HG02623 (cell line): ENCODE measurements around the gene PON2.

ENCODE experiments used
- ATAC-seq: cut with Tn5 transposase; IDR thresholded peaks from one replicate; pipeline ENCODE4 v1.9.1; 2021; ENCODE audit warnings: moderate library complexity; ENCODE audit not compliant: unreplicated experiment

Gene PON2

GRCh38 chr7:95446618-95447017, 11.8 kb upstream of the PON2 start:
- ATAC-seq: no peak

- ATAC-seq: no peak
These were observed 10.0 kb upstream of the PON2 start for GRCh38 chr7:95444796-95445195.

GRCh38 chr7:95441042-95441823, 6.4 kb upstream of the PON2 start:
- ATAC-seq: no peak

- no peak for ATAC-seq
These were observed 5.7 kb upstream of the PON2 start for GRCh38 chr7:95440394-95441038.

- no peak for ATAC-seq
These were observed 1.6 kb upstream of the PON2 start for GRCh38 chr7:95436407-95436806.

GRCh38 chr7:95435422-95435780, 573 bp upstream of the PON2 start:
- ATAC-seq: no peak

GRCh38 chr7:95433952-95434556, 774 bp downstream of the PON2 start:
- ATAC-seq: no peak

- no peak for ATAC-seq
These were observed 1.7 kb downstream of the PON2 start for GRCh38 chr7:95433129-95433528.

- ATAC-seq: no peak
These were observed 2.2 kb downstream of the PON2 start for GRCh38 chr7:95432606-95433005.

GRCh38 chr7:95430864-95431263, 4.0 kb downstream of the PON2 start:
- no peak for ATAC-seq

- no peak for ATAC-seq
These were observed 5.4 kb downstream of the PON2 start for GRCh38 chr7:95429241-95429990.

GRCh38 chr7:95427914-95428516, 6.8 kb downstream of the PON2 start:
- ATAC-seq: no peak

- no peak for ATAC-seq
These were observed 7.7 kb downstream of the PON2 start for GRCh38 chr7:95427166-95427565.

GRCh38 chr7:95425694-95426093, 9.1 kb downstream of the PON2 start:
- no peak for ATAC-seq

GRCh38 chr7:95424716-95425115, 10.1 kb downstream of the PON2 start:
- no peak for ATAC-seq

- ATAC-seq: no peak
These were observed 12.9 kb downstream of the PON2 start for GRCh38 chr7:95421847-95422444.

GRCh38 chr7:95421000-95421846, 13.6 kb downstream of the PON2 start:
- no peak for ATAC-seq

GRCh38 chr7:95412075-95412474, 22.8 kb downstream of the PON2 start:
- ATAC-seq: no peak

GRCh38 chr7:95411666-95412065, 23.2 kb downstream of the PON2 start:
- ATAC-seq: no peak

- ATAC-seq: no peak
These were observed 23.8 kb downstream of the PON2 start for GRCh38 chr7:95411036-95411435.
